Measurements from ENCODE around the gene MED29. TPM values are rescaled to one million over a fixed set of nuclear protein-coding genes. Genes with fewer than 3 reads are reported as not detected.

The MED29 gene
- total RNA-seq, 2 experiments from 2014 or later, result 28.3 to 31.3 TPM

DNA sequence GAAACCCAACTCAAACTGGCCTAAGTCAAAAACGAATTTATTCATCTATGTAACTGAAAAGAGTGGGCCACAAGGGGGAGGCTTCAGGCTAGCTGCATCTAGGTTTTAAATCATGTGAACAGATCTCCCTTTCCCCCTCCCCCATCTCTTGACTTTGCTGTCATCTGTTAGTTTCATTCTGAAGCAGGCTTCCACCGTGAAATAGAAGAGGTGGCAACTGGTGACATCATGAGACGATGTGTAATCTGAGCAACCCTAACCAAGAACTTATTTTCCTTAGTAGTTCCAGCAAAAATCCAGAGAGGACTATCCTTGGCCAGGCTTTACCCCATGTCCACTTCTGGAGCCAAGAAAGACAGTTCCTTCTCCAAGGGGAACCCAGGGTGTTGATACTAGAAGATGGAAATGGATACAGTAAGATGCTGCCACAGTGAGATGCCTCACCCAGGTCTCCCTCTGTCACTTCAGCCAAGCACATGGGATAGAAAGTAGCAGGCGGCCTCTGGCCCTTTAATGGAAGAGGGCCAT is 39.6 kb upstream of the MED29 start:
- Histone ChIP-seq H3K9me3 (ENCODE audit: low read length) (no peaks in the 10 kb centered on the region), H2AFZ (ENCODE audit: low read length) (no peak overlapping the region), H4K20me1 (ENCODE audit: insufficient read depth, low read length) (no peaks in the 10 kb centered on the region), H3K27ac (ENCODE audit: low read depth, low read length, poor library complexity, severe bottlenecking) (no peak overlapping the region), H3K36me3 (ENCODE audit: insufficient read depth, low read length) (peaks cover 76% of the 10 kb centered on the region), H3K4me3 (ENCODE audit: low read depth, low read length, poor library complexity, severe bottlenecking) (no peak overlapping the region), H3K79me2 (ENCODE audit: insufficient read depth, low read depth, low read length) (no peaks in the 10 kb centered on the region), H3K9me2 (ENCODE audit: insufficient read depth, low read length) (no peaks in the 10 kb centered on the region), H3K4me2 (ENCODE audit: low read length) (peak overlapping the region; percentile 29), H3K4me1 (ENCODE audit: insufficient read depth, low read length, poor library complexity, severe bottlenecking) (peaks cover 10% of the 10 kb centered on the region)
- peak; percentile 45 for DNase-seq (ENCODE audit: low spot score)
- intact Hi-C loops (cut with micrococcal nuclease; ENCODE audit: unreplicated experiment), result no loop called here
- no TSS peak for BruUV-seq (replicated peaks)
- ChIA-PET POLR2A (no interaction called here), CTCF (ENCODE audit: unreplicated experiment) (no interaction called here)
- no peak for TF ChIP-seq EZH2phosphoT487 (IDR thresholded peaks at IDR 0.05; ENCODE audit: borderline replicate concordance, low read depth, low read length)
- TF ChIP-seq, protein P1, sequence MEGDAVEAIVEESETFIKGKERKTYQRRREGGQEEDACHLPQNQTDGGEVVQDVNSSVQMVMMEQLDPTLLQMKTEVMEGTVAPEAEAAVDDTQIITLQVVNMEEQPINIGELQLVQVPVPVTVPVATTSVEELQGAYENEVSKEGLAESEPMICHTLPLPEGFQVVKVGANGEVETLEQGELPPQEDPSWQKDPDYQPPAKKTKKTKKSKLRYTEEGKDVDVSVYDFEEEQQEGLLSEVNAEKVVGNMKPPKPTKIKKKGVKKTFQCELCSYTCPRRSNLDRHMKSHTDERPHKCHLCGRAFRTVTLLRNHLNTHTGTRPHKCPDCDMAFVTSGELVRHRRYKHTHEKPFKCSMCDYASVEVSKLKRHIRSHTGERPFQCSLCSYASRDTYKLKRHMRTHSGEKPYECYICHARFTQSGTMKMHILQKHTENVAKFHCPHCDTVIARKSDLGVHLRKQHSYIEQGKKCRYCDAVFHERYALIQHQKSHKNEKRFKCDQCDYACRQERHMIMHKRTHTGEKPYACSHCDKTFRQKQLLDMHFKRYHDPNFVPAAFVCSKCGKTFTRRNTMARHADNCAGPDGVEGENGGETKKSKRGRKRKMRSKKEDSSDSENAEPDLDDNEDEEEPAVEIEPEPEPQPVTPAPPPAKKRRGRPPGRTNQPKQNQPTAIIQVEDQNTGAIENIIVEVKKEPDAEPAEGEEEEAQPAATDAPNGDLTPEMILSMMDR (conservative IDR thresholded peaks at IDR 0.05; ENCODE audit: low read length), result no peak

DNA sequence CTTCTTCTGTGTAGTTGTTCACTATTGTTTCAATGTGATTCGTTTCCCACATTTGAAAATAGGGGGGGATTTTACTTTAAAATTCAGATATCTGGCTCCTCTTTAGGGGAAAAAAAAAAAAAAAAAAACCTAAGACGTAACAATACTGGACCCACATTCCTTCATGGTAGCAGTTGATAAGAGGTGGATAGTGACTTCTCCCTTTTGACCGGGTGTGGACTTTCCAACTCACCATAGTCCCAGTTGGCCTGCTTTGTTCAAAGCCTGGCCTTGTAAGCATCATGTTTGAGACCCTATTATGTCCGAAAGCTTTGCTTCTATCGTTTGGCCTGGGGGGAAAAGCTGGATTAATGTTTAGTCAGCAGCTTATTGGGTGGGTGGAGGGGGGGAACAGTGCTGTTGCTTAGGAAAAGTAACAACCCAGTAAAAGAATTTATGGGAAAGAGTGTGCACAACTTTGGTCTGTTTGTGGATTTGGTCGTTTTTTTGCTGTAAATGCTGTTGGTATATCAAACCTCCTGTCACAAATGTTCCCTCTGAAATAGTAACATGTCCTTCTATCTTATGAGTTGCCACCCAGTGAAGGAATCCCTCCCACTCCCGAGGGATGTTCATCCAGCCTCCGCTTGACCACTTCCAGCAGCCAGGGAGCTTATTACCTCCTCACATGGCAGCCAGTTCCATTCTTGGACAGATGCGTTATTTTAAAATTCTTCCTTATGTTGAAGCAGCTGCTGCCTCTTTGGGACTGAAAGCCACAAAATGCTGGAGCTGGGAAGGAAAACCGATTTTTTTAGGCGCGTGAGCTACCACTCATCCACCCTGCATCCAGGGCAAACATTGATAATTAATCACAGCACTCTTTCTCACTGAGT is 38.6 kb upstream of the MED29 start:
- ChIA-PET POLR2A (no interaction called here), CTCF (ENCODE audit: unreplicated experiment) (no interaction called here)
- intact Hi-C loops (cut with micrococcal nuclease; ENCODE audit: unreplicated experiment), result no loop called here
- Histone ChIP-seq H2AFZ (ENCODE audit: low read length) (no peak overlapping the region), H3K27ac (ENCODE audit: low read depth, low read length, poor library complexity, severe bottlenecking) (no peak overlapping the region), H3K9me2 (ENCODE audit: insufficient read depth, low read length) (no peaks in the 10 kb centered on the region), H3K9me3 (ENCODE audit: low read length) (no peaks in the 10 kb centered on the region), H3K4me2 (ENCODE audit: low read length) (no peak overlapping the region), H3K4me3 (ENCODE audit: low read depth, low read length, poor library complexity, severe bottlenecking) (no peak overlapping the region), H4K20me1 (ENCODE audit: insufficient read depth, low read length) (no peaks in the 10 kb centered on the region), H3K36me3 (ENCODE audit: insufficient read depth, low read length) (peaks cover 79% of the 10 kb centered on the region), H3K79me2 (ENCODE audit: insufficient read depth, low read depth, low read length) (no peaks in the 10 kb centered on the region), H3K4me1 (ENCODE audit: insufficient read depth, low read length, poor library complexity, severe bottlenecking) (peaks cover 10% of the 10 kb centered on the region)
- BruUV-seq (replicated peaks), result no TSS peak
- DNase-seq (ENCODE audit: low spot score), result no peak
- TF ChIP-seq, protein P1 (conservative IDR thresholded peaks at IDR 0.05; ENCODE audit: low read length), result no peak
- no peak for TF ChIP-seq EZH2phosphoT487 (IDR thresholded peaks at IDR 0.05; ENCODE audit: borderline replicate concordance, low read depth, low read length)

DNA sequence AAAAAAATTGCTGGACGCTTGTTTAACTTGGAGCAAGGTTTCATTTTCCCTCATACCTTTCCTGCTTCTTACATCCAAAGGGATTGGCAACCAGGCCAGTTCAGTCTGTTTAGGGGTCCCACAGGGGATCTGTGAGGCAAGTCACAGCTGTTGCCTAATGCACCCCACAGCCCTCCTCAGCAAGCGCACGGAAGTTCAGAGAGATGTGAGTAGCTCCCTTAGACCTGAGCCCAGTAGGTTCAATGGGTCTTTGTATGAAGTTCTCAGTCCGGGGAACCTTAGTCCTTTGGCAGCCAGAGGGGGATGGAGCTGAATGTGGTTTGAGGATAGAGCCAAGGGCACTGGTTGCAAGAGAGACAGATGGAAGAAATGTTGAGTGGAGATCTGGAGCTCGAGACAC is 35.9 kb upstream of the MED29 start:
- intact Hi-C loops (cut with micrococcal nuclease; ENCODE audit: unreplicated experiment), result no loop called here
- Histone ChIP-seq H3K4me3 (ENCODE audit: low read depth, low read length, poor library complexity, severe bottlenecking) (no peak overlapping the region), H3K36me3 (ENCODE audit: insufficient read depth, low read length) (peaks cover 79% of the 10 kb centered on the region), H3K79me2 (ENCODE audit: insufficient read depth, low read depth, low read length) (no peaks in the 10 kb centered on the region), H3K9me3 (ENCODE audit: low read length) (no peaks in the 10 kb centered on the region), H3K9me2 (ENCODE audit: insufficient read depth, low read length) (no peaks in the 10 kb centered on the region), H3K27ac (ENCODE audit: low read depth, low read length, poor library complexity, severe bottlenecking) (no peak overlapping the region), H3K4me1 (ENCODE audit: insufficient read depth, low read length, poor library complexity, severe bottlenecking) (peaks cover 10% of the 10 kb centered on the region), H3K4me2 (ENCODE audit: low read length) (no peak overlapping the region), H2AFZ (ENCODE audit: low read length) (no peak overlapping the region), H4K20me1 (ENCODE audit: insufficient read depth, low read length) (no peaks in the 10 kb centered on the region)
- BruUV-seq (replicated peaks), result no TSS peak
- DNase-seq (ENCODE audit: low spot score), result no peak
- no peak for TF ChIP-seq EZH2phosphoT487 (IDR thresholded peaks at IDR 0.05; ENCODE audit: borderline replicate concordance, low read depth, low read length)
- TF ChIP-seq, protein P1 (conservative IDR thresholded peaks at IDR 0.05; ENCODE audit: low read length), result no peak
- ChIA-PET POLR2A (interaction anchor here (1.2 to 1.4 kb wide), 2 partner anchors 21 to 46 kb away, joined by 3 read pairs; no protein-coding TSS in a partner anchor), CTCF (ENCODE audit: unreplicated experiment) (no interaction called here)
